OCI-LY1 (cell line): ENCODE measurements around the gene IGF1R.

Experiments used
- H2AFZ ChIP-seq: fragments of 200-600 bp; sonication (generic), shearing (Covaris generic); 2 replicates; pipeline ENCODE4 v1.6.0; 2014; ENCODE audit warnings: antibody characterized with exemption, mild to moderate bottlenecking, low read length
- H3F3A ChIP-seq: fragments of 200-600 bp; sonication (generic), shearing (Covaris generic); 2 replicates; pipeline ENCODE4 v1.6.0; 2014; ENCODE audit warnings: mild to moderate bottlenecking, antibody characterized with exemption, low read length, moderate library complexity; ENCODE audit not compliant: insufficient read depth
- H3K27ac ChIP-seq: fragments of 200-600 bp; sonication (generic); 2 replicates; pipeline ENCODE4 v1.5.1; 2014; ENCODE audit warnings: low read length, mixed run types, mild to moderate bottlenecking, low read depth; ENCODE audit not compliant: poor library complexity, severe bottlenecking
- H3K27me3 ChIP-seq: fragments of 200-600 bp; sonication (generic); 2 replicates; pipeline ENCODE4 v1.6.0; 2014; ENCODE audit warnings: antibody characterized with exemption, mild to moderate bottlenecking, low read length, moderate library complexity; ENCODE audit not compliant: insufficient read depth
- H3K36me3 ChIP-seq: fragments of 200-600 bp; sonication (generic); 2 replicates; pipeline ENCODE4 v1.6.1; 2014; ENCODE audit warnings: mild to moderate bottlenecking, antibody characterized with exemption, low read length, moderate library complexity, mixed read lengths; ENCODE audit not compliant: insufficient read depth
- H3K4me1 ChIP-seq: fragments of 200-600 bp; sonication (generic); 2 replicates; pipeline ENCODE4 v1.5.1; 2014; ENCODE audit warnings: mild to moderate bottlenecking, low read length, moderate library complexity; ENCODE audit not compliant: insufficient read depth, severe bottlenecking
- H3K4me2 ChIP-seq: fragments of 200-600 bp; sonication (generic), shearing (Covaris generic); 2 replicates; pipeline ENCODE4 v1.6.1; 2014; ENCODE audit warnings: low read length
- H3K4me3 ChIP-seq: fragments of 200-600 bp; sonication (generic); 2 replicates; pipeline ENCODE4 v1.5.1; 2014; ENCODE audit warnings: low read length, low read depth, mild to moderate bottlenecking, mixed read lengths; ENCODE audit not compliant: poor library complexity, severe bottlenecking
- H3K79me2 ChIP-seq: fragments of 200-600 bp; shearing (Covaris generic); 2 replicates; pipeline ENCODE4 v1.6.1; 2016; ENCODE audit warnings: mixed run types, low read length, mixed read lengths; ENCODE audit not compliant: insufficient read depth
- H3K9ac ChIP-seq: fragments of 200-600 bp; sonication (generic), shearing (Covaris generic); 2 replicates; pipeline ENCODE4 v1.6.1; 2014; ENCODE audit warnings: mild to moderate bottlenecking, low read length, mixed read lengths
- H3K9me2 ChIP-seq: fragments of 200-600 bp; sonication (generic), shearing (Covaris generic); 2 replicates; pipeline ENCODE4 v1.6.1; 2014; ENCODE audit warnings: low read depth, mild to moderate bottlenecking, low read length, mixed read lengths
- H3K9me3 ChIP-seq: fragments of 200-600 bp; shearing (Covaris generic); 2 replicates; pipeline ENCODE4 v1.6.1; 2014; ENCODE audit warnings: low read length, mixed read lengths
- H4K20me1 ChIP-seq: fragments of 200-600 bp; sonication (generic), shearing (Covaris generic); 2 replicates; pipeline ENCODE4 v1.6.0; 2016; ENCODE audit warnings: mild to moderate bottlenecking, low read length; ENCODE audit not compliant: insufficient read depth
- EZH2 ChIP-seq: fragments of 200-600 bp; sonication (generic), shearing (Covaris generic); IDR thresholded peaks from 2 replicates; pipeline ENCODE4 v1.8.0; 2017; ENCODE audit warnings: borderline replicate concordance, mixed run types, mild to moderate bottlenecking, antibody characterized with exemption, low read length, moderate library complexity, mixed read lengths
- TF ChIP-seq, protein P1 (sequence below): fragments of 200-600 bp; sonication (generic), shearing (Covaris generic); IDR thresholded peaks from 2 replicates; pipeline ENCODE4 v1.5.1; 2017; ENCODE audit warnings: mild to moderate bottlenecking, antibody characterized with exemption, low read length, moderate library complexity, mixed read lengths

Gene IGF1R

DNA sequence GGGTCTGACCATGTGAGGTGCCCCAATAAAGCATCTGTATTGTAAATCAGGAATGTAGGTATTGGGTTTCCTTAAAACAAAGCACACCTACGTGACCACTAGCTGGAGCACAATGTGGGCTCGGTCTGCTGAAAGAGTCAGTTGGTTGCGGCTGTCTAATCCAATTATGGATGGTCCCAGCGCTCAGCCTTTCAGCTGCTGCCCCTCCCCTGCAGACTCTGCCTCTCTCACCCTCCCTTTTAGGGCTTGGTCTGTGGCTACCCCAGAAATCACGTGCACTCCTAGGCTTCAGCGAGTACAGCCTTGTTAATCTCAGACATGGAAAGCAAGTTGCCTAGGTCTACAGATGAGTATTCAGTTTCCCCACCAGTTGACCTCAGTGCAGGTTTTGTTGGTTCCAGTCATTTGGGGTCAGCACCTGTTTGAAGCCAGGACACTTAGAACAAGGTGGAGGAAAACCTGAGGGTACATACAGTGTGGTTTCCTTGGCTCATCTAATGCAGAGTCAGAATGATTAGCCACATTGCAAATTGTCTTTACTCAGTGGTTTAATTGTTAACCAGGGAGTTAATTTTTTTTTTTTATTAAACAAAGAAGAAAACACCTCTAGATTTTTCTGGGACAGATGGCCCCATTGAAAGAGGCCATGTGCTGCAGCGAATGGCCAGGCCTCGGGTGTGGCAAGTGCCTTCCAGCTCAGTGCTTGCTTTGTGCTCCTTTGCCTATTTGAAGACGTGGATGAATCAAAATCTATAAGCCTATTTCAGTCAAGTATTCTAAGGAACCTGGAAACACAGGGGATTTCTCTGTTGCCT, 137.7 kb downstream of the IGF1R start:
- Histone ChIP-seq H3K9ac (no peak overlapping the region), H2AFZ (no peak overlapping the region), H3K9me3 (no peaks in the 10 kb centered on the region), H4K20me1 (no peaks in the 10 kb centered on the region), H3K4me2 (no peak overlapping the region), H3K36me3 (no peaks in the 10 kb centered on the region), H3K27ac (no peak overlapping the region), H3K9me2 (no peaks in the 10 kb centered on the region), H3K27me3 (0 out of 2 replicates have a peak, but pooled peaks cover 6% of the 10 kb centered on the region), H3K4me3 (no peak overlapping the region), H3K79me2 (no peaks in the 10 kb centered on the region), H3F3A (no peaks in the 10 kb centered on the region), H3K4me1 (no peaks in the 10 kb centered on the region)
- TF ChIP-seq, protein P1, sequence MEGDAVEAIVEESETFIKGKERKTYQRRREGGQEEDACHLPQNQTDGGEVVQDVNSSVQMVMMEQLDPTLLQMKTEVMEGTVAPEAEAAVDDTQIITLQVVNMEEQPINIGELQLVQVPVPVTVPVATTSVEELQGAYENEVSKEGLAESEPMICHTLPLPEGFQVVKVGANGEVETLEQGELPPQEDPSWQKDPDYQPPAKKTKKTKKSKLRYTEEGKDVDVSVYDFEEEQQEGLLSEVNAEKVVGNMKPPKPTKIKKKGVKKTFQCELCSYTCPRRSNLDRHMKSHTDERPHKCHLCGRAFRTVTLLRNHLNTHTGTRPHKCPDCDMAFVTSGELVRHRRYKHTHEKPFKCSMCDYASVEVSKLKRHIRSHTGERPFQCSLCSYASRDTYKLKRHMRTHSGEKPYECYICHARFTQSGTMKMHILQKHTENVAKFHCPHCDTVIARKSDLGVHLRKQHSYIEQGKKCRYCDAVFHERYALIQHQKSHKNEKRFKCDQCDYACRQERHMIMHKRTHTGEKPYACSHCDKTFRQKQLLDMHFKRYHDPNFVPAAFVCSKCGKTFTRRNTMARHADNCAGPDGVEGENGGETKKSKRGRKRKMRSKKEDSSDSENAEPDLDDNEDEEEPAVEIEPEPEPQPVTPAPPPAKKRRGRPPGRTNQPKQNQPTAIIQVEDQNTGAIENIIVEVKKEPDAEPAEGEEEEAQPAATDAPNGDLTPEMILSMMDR, result no peak
- no peak for TF ChIP-seq EZH2

DNA sequence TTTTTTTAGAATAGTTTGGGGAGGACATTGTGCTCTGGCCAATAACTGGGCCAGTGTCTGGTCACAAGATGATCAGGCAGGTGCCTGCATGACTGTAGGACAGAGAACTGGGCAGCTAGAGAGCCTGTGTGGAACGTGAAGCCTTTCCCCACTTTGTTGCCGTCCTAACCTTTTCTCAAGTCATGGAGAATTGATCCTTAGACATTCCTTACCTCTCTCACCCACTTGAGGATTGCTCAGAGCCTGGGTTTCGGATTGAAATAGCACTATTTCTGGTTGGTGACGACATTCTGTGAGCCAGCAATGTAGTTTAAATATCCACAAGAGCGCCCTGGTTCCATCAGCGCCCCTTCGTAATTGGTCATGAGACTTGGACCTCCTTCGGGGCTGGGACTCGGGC, 138.4 kb downstream of the IGF1R start:
- Histone ChIP-seq H3K9ac (no peak overlapping the region), H2AFZ (no peak overlapping the region), H3K79me2 (no peaks in the 10 kb centered on the region), H3K4me2 (no peak overlapping the region), H3K4me3 (no peak overlapping the region), H4K20me1 (no peaks in the 10 kb centered on the region), H3K4me1 (no peaks in the 10 kb centered on the region), H3K9me3 (no peaks in the 10 kb centered on the region), H3F3A (no peaks in the 10 kb centered on the region), H3K36me3 (no peaks in the 10 kb centered on the region), H3K27me3 (0 out of 2 replicates have a peak, but pooled peaks cover 6% of the 10 kb centered on the region), H3K9me2 (no peaks in the 10 kb centered on the region), H3K27ac (no peak overlapping the region)
- TF ChIP-seq, protein P1, result no peak
- TF ChIP-seq EZH2, result no peak

DNA sequence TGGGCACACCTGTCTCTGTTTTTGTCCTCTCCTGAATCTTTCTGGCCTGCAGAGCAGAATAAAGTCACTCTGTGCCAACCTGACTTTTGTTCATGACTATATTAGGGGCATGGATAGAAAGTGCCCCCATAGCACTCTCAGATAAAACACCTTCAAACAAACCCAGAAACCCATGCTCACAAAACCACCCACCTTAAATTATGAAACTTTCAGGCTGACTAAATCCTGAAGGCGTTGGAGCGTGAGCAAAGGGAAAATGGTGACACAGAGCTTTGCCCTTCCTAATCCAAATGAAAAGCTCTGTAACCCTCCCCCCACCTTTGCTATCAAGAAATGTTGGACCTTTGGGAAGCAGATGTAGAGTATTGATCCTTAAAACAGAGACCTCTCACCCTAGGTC, 138.9 kb downstream of the IGF1R start:
- Histone ChIP-seq H3K79me2 (no peaks in the 10 kb centered on the region), H3K27ac (no peak overlapping the region), H3K9me3 (no peaks in the 10 kb centered on the region), H3K9me2 (no peaks in the 10 kb centered on the region), H4K20me1 (no peaks in the 10 kb centered on the region), H3K27me3 (0 out of 2 replicates have a peak, but pooled peaks cover 6% of the 10 kb centered on the region), H3K4me3 (no peak overlapping the region), H3K9ac (no peak overlapping the region), H3F3A (no peaks in the 10 kb centered on the region), H3K4me1 (no peaks in the 10 kb centered on the region), H2AFZ (no peak overlapping the region), H3K4me2 (no peak overlapping the region), H3K36me3 (no peaks in the 10 kb centered on the region)
- no peak for TF ChIP-seq EZH2
- TF ChIP-seq, protein P1, result no peak
